ENCODE results near the gene SIRPB2.

SIRPB2 gene

DNA sequence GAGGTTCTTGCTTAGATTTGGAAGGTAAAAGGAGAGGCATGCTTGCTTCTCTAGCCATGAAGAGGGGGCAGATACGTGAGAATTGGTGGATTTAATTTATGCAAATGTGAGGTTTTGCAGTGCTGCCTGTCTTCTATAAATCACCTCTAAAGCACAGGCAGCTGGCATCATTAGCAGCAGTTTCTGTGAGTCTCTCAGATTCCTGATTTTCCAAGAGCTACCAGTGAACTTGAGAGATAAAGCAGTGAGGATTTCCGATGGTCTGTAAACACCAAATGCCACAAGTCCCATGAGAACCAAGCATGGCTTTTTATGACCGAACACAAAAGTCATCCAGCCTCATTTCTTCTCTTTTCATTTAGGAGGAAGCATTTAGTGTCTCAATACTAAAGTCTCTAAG is 3.2 kb upstream of the SIRPB2 start:
- Mint-ChIP-seq H3K4me1 (no peaks in the 10 kb centered on the region), H3K4me3 (no peak overlapping the region), H3K36me3 (ENCODE audit: insufficient read depth) (no peaks in the 10 kb centered on the region)

GRCh38 chr20:1493536-1493935 is 2.3 kb upstream of the SIRPB2 start:
- no peaks in the 10 kb centered on the region for H3K4me1 Mint-ChIP-seq
- H3K27ac Mint-ChIP-seq (ENCODE audit: low read depth), result no peak overlapping the region
- no peak for ATAC-seq (replicated peaks; ENCODE audit: extremely low read depth, poor library complexity, severe bottlenecking)
- H3K4me3 Mint-ChIP-seq, result no peak overlapping the region
- H3K9me3 Mint-ChIP-seq, result no peaks in the 10 kb centered on the region
- no peak for DNase-seq (ENCODE audit: low spot score in 2 of 2)
- peaks cover 76% of the 10 kb centered on the region for H3K27me3 Mint-ChIP-seq
- H3K36me3 Mint-ChIP-seq (ENCODE audit: insufficient read depth), result no peaks in the 10 kb centered on the region

More for the DNA sequence above, 3.2 kb upstream of the SIRPB2 start:
- ATAC-seq (replicated peaks; ENCODE audit: extremely low read depth, poor library complexity, severe bottlenecking) (no peak), DNase-seq (ENCODE audit: low spot score in 2 of 2) (no peak)
- Mint-ChIP-seq H3K9me3 (no peaks in the 10 kb centered on the region), H3K27me3 (peaks cover 76% of the 10 kb centered on the region), H3K27ac (ENCODE audit: low read depth) (no peak overlapping the region)

- H3K27me3 Mint-ChIP-seq, result peaks cover 75% of the 10 kb centered on the region
- no peak for DNase-seq (ENCODE audit: low spot score in 2 of 2)
- H3K4me1 Mint-ChIP-seq, result no peaks in the 10 kb centered on the region
- no peaks in the 10 kb centered on the region for H3K9me3 Mint-ChIP-seq
- H3K36me3 Mint-ChIP-seq (ENCODE audit: insufficient read depth), result no peaks in the 10 kb centered on the region
- no peak for ATAC-seq (replicated peaks; ENCODE audit: extremely low read depth, poor library complexity, severe bottlenecking)
- H3K27ac Mint-ChIP-seq (ENCODE audit: low read depth), result no peak overlapping the region
- no peak overlapping the region for H3K4me3 Mint-ChIP-seq
Measured at GRCh38 chr20:1491860-1492642, 831 bp upstream of the SIRPB2 start.

DNA sequence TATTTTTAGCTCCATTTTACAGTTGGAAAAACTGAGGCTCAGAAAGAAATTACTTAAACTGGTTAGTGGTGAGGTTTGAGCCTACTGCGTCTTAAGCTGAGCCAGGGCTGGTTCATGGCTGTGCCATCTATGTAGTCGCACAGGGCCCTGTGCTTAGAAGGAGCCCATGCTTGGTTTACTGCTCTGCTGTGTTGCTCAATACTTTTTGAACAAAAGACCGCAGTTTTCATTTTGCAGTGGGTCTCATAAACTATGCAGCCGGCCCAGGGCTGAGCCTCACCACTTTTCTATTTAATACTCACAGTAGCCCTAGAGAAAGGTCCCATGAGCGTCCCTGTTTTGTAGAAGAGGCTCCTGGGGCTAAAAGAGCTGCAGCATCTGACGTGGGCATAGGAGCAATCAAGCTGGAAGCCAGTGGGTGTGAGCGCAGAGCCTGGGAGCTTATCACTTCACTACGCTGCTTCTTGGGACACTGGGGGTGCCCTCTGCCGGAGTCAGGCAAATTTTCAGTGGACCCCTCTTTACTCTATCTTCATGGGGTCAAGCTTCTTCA is 501 bp downstream of the SIRPB2 start:
- H3K27ac Mint-ChIP-seq (ENCODE audit: low read depth), result no peak overlapping the region
- DNase-seq (ENCODE audit: low spot score in 2 of 2) (no peak), ATAC-seq (replicated peaks; ENCODE audit: extremely low read depth, poor library complexity, severe bottlenecking) (no peak)
- H3K27me3 Mint-ChIP-seq, result peaks cover 66% of the 10 kb centered on the region
- no peaks in the 10 kb centered on the region for H3K4me1 Mint-ChIP-seq
- H3K9me3 Mint-ChIP-seq, result no peaks in the 10 kb centered on the region
- H3K4me3 Mint-ChIP-seq, result no peak overlapping the region
- no peaks in the 10 kb centered on the region for H3K36me3 Mint-ChIP-seq (ENCODE audit: insufficient read depth)

- Mint-ChIP-seq H3K4me1 (no peaks in the 10 kb centered on the region), H3K27me3 (peaks cover 74% of the 10 kb centered on the region), H3K27ac (ENCODE audit: low read depth) (no peak overlapping the region), H3K4me3 (no peak overlapping the region), H3K9me3 (no peaks in the 10 kb centered on the region), H3K36me3 (ENCODE audit: insufficient read depth) (no peaks in the 10 kb centered on the region)
- DNase-seq (ENCODE audit: low spot score in 2 of 2), result no peak
- no peak for ATAC-seq (replicated peaks; ENCODE audit: extremely low read depth, poor library complexity, severe bottlenecking)
Measured at GRCh38 chr20:1489764-1490436, 1.3 kb downstream of the SIRPB2 start.

DNA sequence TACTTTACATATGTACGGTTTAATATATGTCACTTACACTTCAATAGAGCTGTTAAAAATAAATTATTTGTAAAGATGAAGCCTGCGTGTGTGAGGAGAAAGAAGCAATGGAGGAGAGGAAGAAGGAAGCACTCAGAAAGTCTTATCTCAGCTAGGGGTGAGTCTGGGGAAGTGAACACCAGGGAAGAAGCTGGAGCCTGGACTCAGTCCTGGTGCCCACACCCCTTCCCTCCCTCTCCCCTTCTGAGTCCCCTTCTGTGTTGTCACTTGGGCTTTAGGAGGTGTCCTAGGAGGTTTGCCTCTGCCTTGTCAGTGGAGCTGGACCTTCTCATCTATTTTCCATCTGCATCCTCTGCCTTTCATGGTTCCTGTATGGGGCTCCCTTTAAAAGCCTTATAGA is 1.9 kb downstream of the SIRPB2 start:
- H3K4me1 Mint-ChIP-seq, result no peaks in the 10 kb centered on the region
- H3K9me3 Mint-ChIP-seq, result no peaks in the 10 kb centered on the region
- H3K27ac Mint-ChIP-seq (ENCODE audit: low read depth), result no peak overlapping the region
- DNase-seq (ENCODE audit: low spot score in 2 of 2), result no peak
- no peaks in the 10 kb centered on the region for H3K36me3 Mint-ChIP-seq (ENCODE audit: insufficient read depth)
- ATAC-seq (replicated peaks; ENCODE audit: extremely low read depth, poor library complexity, severe bottlenecking), result no peak
- peaks cover 78% of the 10 kb centered on the region for H3K27me3 Mint-ChIP-seq
- H3K4me3 Mint-ChIP-seq, result no peak overlapping the region

DNA sequence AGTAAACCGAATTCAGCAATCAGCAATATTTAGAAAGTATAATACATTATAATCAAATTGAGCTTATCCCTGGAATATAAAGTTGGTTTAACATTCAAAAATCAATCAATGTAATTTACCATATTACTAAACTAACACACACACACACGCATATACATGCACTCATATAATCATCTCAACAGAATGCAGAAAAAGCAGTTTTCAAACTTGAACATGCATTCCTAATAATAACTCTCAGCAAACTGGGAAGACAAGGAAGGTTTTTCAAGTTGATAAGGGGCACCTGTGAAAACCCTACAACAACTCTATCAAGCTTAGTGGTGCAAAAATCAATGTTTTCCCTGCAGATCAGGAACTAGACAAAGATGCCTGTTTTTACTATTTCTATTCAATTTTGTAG is 4.7 kb downstream of the SIRPB2 start:
- Mint-ChIP-seq H3K27ac (ENCODE audit: low read depth) (no peak overlapping the region), H3K27me3 (peaks cover 86% of the 10 kb centered on the region), H3K9me3 (no peaks in the 10 kb centered on the region), H3K36me3 (ENCODE audit: insufficient read depth) (no peaks in the 10 kb centered on the region), H3K4me3 (no peak overlapping the region), H3K4me1 (no peaks in the 10 kb centered on the region)
- DNase-seq (ENCODE audit: low spot score in 2 of 2) (no peak), ATAC-seq (replicated peaks; ENCODE audit: extremely low read depth, poor library complexity, severe bottlenecking) (no peak)

- DNase-seq (ENCODE audit: low spot score in 2 of 2), result no peak
- Mint-ChIP-seq H3K9me3 (no peaks in the 10 kb centered on the region), H3K27me3 (peaks cover 79% of the 10 kb centered on the region), H3K36me3 (ENCODE audit: insufficient read depth) (no peaks in the 10 kb centered on the region), H3K27ac (ENCODE audit: low read depth) (no peak overlapping the region), H3K4me1 (no peaks in the 10 kb centered on the region), H3K4me3 (no peak overlapping the region)
- no peak for ATAC-seq (replicated peaks; ENCODE audit: extremely low read depth, poor library complexity, severe bottlenecking)
Measured at GRCh38 chr20:1484438-1485116, 6.6 kb downstream of the SIRPB2 start.

- Mint-ChIP-seq H3K4me1 (no peaks in the 10 kb centered on the region), H3K4me3 (no peak overlapping the region), H3K27me3 (peaks cover 64% of the 10 kb centered on the region), H3K36me3 (ENCODE audit: insufficient read depth) (no peaks in the 10 kb centered on the region), H3K9me3 (no peaks in the 10 kb centered on the region), H3K27ac (ENCODE audit: low read depth) (no peak overlapping the region)
- ATAC-seq (replicated peaks; ENCODE audit: extremely low read depth, poor library complexity, severe bottlenecking), result no peak
- no peak for DNase-seq (ENCODE audit: low spot score in 2 of 2)
Measured at GRCh38 chr20:1479831-1480595, 11.2 kb downstream of the SIRPB2 start.

- ATAC-seq (replicated peaks; ENCODE audit: extremely low read depth, poor library complexity, severe bottlenecking) (no peak), DNase-seq (ENCODE audit: low spot score in 2 of 2) (no peak)
- Mint-ChIP-seq H3K4me3 (no peak overlapping the region), H3K27ac (ENCODE audit: low read depth) (no peak overlapping the region), H3K9me3 (no peaks in the 10 kb centered on the region), H3K4me1 (no peaks in the 10 kb centered on the region), H3K36me3 (ENCODE audit: insufficient read depth) (no peaks in the 10 kb centered on the region), H3K27me3 (peaks cover 50% of the 10 kb centered on the region)
Measured at GRCh38 chr20:1478566-1478965, 12.7 kb downstream of the SIRPB2 start.

GRCh38 chr20:1477896-1478490 is 13.2 kb downstream of the SIRPB2 start:
- H3K27ac Mint-ChIP-seq (ENCODE audit: low read depth), result no peak overlapping the region
- H3K9me3 Mint-ChIP-seq, result no peaks in the 10 kb centered on the region

More at GRCh38 chr20:1477896-1478490, 13.2 kb downstream of the SIRPB2 start:
- H3K36me3 Mint-ChIP-seq (ENCODE audit: insufficient read depth), result no peaks in the 10 kb centered on the region
- no peaks in the 10 kb centered on the region for H3K4me1 Mint-ChIP-seq
- DNase-seq (ENCODE audit: low spot score in 2 of 2), result no peak
- peaks cover 44% of the 10 kb centered on the region for H3K27me3 Mint-ChIP-seq
- ATAC-seq (replicated peaks; ENCODE audit: extremely low read depth, poor library complexity, severe bottlenecking), result no peak
- no peak overlapping the region for H3K4me3 Mint-ChIP-seq

All from central memory CD8-positive, alpha-beta T cell (primary cell).